Activated naive CD4-positive, alpha-beta T cell treated with anti-CD3 and anti-CD28 coated beads, Interleukin-2, amount 10 ng/mL, durations not matched to agents 7 days and 5 days (primary cell): ENCODE measurements around the gene AK8.

Source experiments
- CTCF ChIA-PET: fragments of 350-600 bp; sonication (Branson Sonifier 250); formaldehyde crosslinking; loops from one replicate; lab custom pipeline; 2021; ENCODE audit warnings: antibody characterized with exemption; lab: Charles Lee
- DNase-seq: peaks from one replicate; pipeline ENCODE4 v3.0.0-alpha.2; 2020
- H3K27ac Mint-ChIP-seq: one replicate; pipeline ENCODE4 v1.8.0; 2021; ENCODE audit warnings: mild to moderate bottlenecking, moderate library complexity, mixed read lengths
- H3K27me3 Mint-ChIP-seq: one replicate; pipeline ENCODE4 v1.8.0; 2021; ENCODE audit warnings: mild to moderate bottlenecking, mixed read lengths
- H3K36me3 Mint-ChIP-seq: one replicate; pipeline ENCODE4 v1.8.0; 2021; ENCODE audit warnings: mixed read lengths
- H3K4me1 Mint-ChIP-seq: one replicate; pipeline ENCODE4 v1.8.0; 2021; ENCODE audit warnings: mixed read lengths
- H3K4me3 Mint-ChIP-seq: one replicate; pipeline ENCODE4 v1.8.0; 2021; ENCODE audit warnings: mild to moderate bottlenecking, moderate library complexity, mixed read lengths
- H3K9me3 Mint-ChIP-seq: one replicate; pipeline ENCODE4 v1.8.0; 2021; ENCODE audit warnings: mixed read lengths

The AK8 gene

DNA sequence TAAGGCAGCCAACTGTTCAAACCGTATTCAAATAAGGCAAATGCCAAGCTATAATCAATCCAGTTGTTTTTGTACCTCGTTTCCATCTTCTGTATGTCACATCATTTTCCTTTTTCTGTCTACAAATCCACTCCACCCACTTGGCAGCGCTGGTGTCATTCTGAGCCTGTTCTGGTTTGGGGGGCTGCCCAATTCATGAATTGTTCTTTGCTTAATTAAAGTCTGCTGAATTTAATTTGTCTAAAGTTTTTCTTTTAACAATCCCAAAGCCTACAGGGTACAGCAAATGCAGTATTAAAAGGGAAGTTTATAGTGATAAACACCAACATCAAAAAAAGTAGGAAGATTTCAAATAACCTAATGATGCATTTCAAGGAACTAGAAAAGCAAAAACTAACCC is 114.5 kb downstream of the AK8 start:
- no peak overlapping the region for H3K4me3 Mint-ChIP-seq
- peaks cover 33% of the 10 kb centered on the region for H3K27me3 Mint-ChIP-seq
- CTCF ChIA-PET, result no interaction called here
- no peaks in the 10 kb centered on the region for H3K36me3 Mint-ChIP-seq
- H3K9me3 Mint-ChIP-seq, result no peaks in the 10 kb centered on the region
- H3K4me1 Mint-ChIP-seq, result peaks cover 7% of the 10 kb centered on the region
- DNase-seq, result no peak
- no peak overlapping the region for H3K27ac Mint-ChIP-seq

DNA sequence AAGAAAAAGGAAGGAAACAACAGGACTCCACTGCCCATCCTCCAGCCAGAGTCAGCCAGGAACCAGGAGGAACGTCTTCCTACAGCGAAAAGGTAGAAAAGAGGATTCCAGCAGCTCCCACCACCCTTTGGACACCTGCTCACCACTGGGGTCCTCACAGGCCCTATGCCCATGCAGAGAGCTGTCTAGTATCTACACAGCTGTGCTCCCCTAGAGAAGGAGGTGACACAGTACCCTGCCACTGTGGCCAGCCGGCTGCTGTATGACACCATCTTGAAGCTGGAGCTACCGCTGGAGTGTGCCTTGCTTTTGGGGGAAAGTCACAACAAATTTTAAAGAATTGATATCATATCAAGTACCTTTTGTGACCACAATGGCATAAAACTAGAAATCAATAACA is 115.2 kb downstream of the AK8 start:
- Mint-ChIP-seq H3K4me3 (no peak overlapping the region), H3K27ac (no peak overlapping the region), H3K27me3 (peaks cover 33% of the 10 kb centered on the region), H3K9me3 (no peaks in the 10 kb centered on the region), H3K36me3 (no peaks in the 10 kb centered on the region), H3K4me1 (peaks cover 3% of the 10 kb centered on the region)
- CTCF ChIA-PET, result no interaction called here
- no peak for DNase-seq

DNA sequence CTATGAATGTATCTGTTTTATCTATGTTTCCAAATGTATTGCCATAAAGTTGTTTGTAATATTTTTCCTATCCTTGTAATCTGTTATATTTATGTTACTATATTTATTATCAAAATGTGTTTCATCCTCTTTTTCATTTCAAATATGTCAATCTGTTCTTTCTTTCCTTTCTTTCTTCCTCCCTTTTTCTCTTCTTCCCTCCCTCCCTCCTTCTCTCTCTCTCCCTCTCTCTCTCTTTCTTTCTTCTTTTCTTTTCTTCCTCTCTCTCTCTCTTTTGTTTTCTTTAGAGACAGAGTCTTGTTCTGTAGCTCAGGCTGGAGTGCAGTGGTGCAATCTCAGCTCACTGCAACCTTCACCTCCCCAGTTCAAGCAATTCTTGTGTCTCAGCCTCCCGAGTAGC is 116.5 kb downstream of the AK8 start:
- DNase-seq, result no peak
- CTCF ChIA-PET, result no interaction called here
- H3K9me3 Mint-ChIP-seq, result no peaks in the 10 kb centered on the region
- H3K27ac Mint-ChIP-seq, result no peak overlapping the region
- no peaks in the 10 kb centered on the region for H3K36me3 Mint-ChIP-seq
- H3K4me3 Mint-ChIP-seq, result no peak overlapping the region
- H3K27me3 Mint-ChIP-seq, result peaks cover 33% of the 10 kb centered on the region
- H3K4me1 Mint-ChIP-seq, result no peaks in the 10 kb centered on the region

DNA sequence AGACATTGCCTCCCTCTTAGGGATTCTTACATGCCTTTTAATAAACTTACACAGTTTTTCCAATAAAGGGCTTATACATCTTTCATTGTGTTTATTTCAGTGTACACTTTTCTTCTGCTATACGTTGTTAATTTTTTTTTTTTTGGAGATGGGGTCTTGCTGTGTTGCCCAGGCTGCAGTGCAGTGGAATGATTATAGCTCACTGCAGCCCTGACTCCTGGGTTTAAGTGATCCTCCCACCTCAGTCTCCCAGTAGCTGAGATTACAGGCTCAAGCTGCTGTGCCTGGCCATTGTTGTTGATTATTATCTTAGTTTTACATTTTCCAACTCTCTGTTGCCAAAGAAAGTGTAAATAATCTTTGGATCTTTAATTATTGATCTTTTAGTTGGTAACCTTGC is 118.0 kb downstream of the AK8 start:
- Mint-ChIP-seq H3K36me3 (no peaks in the 10 kb centered on the region), H3K4me3 (no peak overlapping the region), H3K9me3 (no peaks in the 10 kb centered on the region), H3K4me1 (no peaks in the 10 kb centered on the region), H3K27ac (no peak overlapping the region), H3K27me3 (peaks cover 25% of the 10 kb centered on the region)
- DNase-seq, result no peak
- CTCF ChIA-PET, result no interaction called here

DNA sequence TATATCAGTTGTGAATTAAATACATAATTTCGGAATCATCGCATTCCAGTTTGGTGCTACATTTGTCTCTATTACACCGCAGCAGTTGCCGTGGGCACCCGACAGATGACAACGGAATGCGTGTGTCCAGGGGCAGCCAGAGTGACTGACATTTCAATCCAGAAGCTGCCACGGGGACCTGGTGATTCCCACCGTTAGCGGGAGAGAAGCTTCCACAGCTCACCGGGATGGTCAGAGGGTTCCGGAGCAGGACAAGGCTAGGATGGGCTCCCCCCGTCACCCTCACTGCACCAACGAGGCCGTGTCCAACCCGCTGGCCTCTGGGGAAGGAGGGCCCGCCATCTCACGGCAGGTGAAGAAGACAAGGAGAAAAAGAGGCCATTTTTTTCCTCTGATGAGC is 121.1 kb downstream of the AK8 start:
- H3K27me3 Mint-ChIP-seq, result peaks cover 32% of the 10 kb centered on the region
- CTCF ChIA-PET, result no interaction called here
- H3K27ac Mint-ChIP-seq, result no peak overlapping the region
- H3K36me3 Mint-ChIP-seq, result no peaks in the 10 kb centered on the region
- H3K4me3 Mint-ChIP-seq, result no peak overlapping the region
- no peaks in the 10 kb centered on the region for H3K9me3 Mint-ChIP-seq
- DNase-seq, result no peak
- H3K4me1 Mint-ChIP-seq, result no peaks in the 10 kb centered on the region

DNA sequence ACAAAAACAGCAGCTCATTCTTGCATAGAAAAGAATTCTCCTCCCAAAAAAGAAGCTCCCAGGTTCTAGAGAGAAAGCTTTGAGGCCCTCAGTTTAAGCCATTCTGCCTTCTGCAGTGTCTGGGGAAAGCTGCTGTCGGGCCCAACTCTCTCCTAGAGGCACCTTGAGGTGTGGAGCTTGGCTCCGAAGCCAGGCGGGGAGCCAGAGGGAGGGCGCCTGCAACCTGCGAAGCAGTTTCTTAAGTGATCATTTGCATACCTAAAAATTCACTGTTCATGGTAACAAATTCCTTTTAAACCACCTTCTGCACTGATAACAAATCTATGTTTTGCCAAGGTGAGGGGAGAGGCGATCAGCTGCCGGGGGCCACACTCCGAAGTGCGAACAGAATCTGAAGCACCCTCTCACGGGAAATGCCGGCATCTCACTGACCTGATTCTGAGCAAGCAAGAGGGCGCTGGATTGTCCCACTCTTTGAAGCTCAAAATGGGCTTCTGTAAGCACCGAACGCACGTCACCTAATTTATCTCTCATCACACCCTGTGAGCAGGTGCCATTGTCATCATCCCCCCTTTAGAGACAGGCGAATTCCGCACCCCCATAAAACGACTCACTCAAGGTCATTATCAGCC is 121.8 kb downstream of the AK8 start:
- Mint-ChIP-seq H3K27ac (no peak overlapping the region), H3K9me3 (no peaks in the 10 kb centered on the region), H3K27me3 (peaks cover 25% of the 10 kb centered on the region), H3K36me3 (no peaks in the 10 kb centered on the region), H3K4me1 (no peaks in the 10 kb centered on the region), H3K4me3 (no peak overlapping the region)
- CTCF ChIA-PET, result no interaction called here
- no peak for DNase-seq

DNA sequence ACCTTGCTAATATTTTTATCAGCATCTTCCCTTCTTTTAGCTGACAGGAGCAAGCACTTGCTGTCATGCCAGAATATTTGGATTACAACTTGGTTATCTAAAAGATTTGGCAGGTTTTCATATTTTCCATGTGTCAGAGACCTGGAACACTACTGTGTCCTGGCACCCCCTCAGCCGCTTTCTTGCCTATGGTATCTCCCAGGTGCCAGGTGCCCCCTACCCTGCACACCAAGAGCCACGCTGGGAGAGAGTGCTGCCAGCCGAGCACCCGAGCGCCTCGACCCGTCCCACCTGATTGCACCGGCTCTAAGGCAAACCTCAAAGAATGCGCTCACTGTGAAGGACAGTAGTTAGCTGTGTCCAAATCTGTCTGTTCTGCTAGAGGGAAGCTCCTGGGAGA is 123.0 kb downstream of the AK8 start:
- CTCF ChIA-PET, result interaction anchor here (0.6 kb wide), 1 partner anchor 270 kb away, joined by 3 read pairs; no protein-coding TSS in a partner anchor
- no peak for DNase-seq
- H3K4me3 Mint-ChIP-seq, result no peak overlapping the region
- no peaks in the 10 kb centered on the region for H3K9me3 Mint-ChIP-seq
- H3K36me3 Mint-ChIP-seq, result no peaks in the 10 kb centered on the region
- no peak overlapping the region for H3K27ac Mint-ChIP-seq
- peaks cover 22% of the 10 kb centered on the region for H3K27me3 Mint-ChIP-seq
- H3K4me1 Mint-ChIP-seq, result no peaks in the 10 kb centered on the region

DNA sequence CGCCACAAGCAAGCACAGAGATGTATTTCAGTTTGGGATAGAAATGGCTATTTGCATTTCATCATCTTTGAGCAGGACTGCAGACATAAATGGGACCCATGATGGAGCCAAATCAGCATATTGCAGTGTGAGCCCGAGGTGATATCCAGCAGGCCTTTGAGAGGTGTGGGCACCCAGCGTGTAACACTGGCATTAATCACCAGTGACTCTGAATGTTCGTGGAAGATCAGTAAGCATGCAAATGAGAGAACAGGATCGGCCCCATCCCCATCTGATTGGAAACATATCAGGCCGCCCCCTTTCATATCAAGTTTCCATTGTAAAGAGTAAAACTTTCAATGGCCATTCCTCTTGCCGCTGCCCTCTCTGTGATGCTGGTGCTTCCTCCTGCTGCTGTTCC is 123.8 kb downstream of the AK8 start:
- Mint-ChIP-seq H3K27me3 (peaks cover 22% of the 10 kb centered on the region), H3K36me3 (no peaks in the 10 kb centered on the region), H3K27ac (no peak overlapping the region)

DNA sequence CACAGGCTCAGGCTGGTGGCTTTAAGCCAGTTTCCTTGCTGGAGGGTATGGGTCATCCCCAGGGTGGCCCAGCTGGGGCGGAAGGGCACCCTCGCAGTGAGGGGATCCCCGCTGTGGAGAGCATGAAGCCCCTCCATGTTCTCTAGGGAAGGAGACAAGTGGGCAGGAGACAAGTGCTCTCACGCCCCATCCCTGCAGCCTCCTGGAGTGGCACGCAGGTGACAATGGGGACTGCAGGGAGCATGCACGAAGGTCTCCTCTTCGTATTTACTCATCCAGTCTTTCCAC is 124.5 kb downstream of the AK8 start:
- no peak for DNase-seq
- H3K9me3 Mint-ChIP-seq, result no peaks in the 10 kb centered on the region
- H3K36me3 Mint-ChIP-seq, result no peaks in the 10 kb centered on the region
- H3K4me1 Mint-ChIP-seq, result no peaks in the 10 kb centered on the region
- CTCF ChIA-PET, result no interaction called here
- no peak overlapping the region for H3K4me3 Mint-ChIP-seq
- peaks cover 17% of the 10 kb centered on the region for H3K27me3 Mint-ChIP-seq
- H3K27ac Mint-ChIP-seq, result no peak overlapping the region

More for the DNA sequence above, 123.8 kb downstream of the AK8 start:
- no peak for DNase-seq
- no peak overlapping the region for H3K4me3 Mint-ChIP-seq
- CTCF ChIA-PET, result no interaction called here
- H3K9me3 Mint-ChIP-seq, result no peaks in the 10 kb centered on the region
- no peaks in the 10 kb centered on the region for H3K4me1 Mint-ChIP-seq

DNA sequence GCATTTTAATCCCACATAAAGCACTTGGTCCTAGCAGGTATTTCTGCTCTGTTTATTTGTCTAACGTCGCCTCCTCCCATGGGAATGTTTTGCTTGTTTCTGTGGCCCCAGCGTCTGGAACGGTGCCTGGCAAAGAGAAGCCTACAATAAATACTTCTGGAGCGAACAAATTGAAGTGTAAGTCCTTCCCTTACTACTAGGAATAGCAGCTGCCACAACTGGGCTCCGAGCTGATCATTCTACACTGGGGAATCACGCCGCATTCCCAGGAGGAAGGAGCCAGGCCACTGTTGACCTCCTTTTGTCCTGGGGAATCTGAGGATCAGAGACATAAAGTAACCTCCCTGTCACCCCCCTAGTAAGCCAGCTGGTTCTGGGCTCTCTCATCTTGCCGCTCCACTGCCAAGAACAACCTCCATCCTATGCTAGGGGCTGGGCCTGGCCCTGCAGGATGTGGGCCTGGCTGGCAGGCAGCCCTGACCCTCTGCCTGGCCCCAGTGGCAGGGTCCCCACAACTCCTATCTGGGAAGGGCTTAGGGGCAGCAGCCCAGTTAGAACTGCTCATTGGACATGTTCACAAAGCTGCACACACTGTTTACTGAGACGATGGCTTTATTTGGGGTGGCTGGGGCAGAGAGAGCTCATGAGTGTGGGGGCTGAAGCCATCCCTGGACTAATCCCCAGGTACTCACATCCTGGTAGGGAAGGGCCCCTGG is 125.0 kb downstream of the AK8 start:
- H3K4me3 Mint-ChIP-seq, result no peak overlapping the region
- CTCF ChIA-PET, result no interaction called here
- no peak for DNase-seq
- no peak overlapping the region for H3K27ac Mint-ChIP-seq
- peaks cover 17% of the 10 kb centered on the region for H3K27me3 Mint-ChIP-seq
- no peaks in the 10 kb centered on the region for H3K4me1 Mint-ChIP-seq
- no peaks in the 10 kb centered on the region for H3K36me3 Mint-ChIP-seq
- no peaks in the 10 kb centered on the region for H3K9me3 Mint-ChIP-seq

DNA sequence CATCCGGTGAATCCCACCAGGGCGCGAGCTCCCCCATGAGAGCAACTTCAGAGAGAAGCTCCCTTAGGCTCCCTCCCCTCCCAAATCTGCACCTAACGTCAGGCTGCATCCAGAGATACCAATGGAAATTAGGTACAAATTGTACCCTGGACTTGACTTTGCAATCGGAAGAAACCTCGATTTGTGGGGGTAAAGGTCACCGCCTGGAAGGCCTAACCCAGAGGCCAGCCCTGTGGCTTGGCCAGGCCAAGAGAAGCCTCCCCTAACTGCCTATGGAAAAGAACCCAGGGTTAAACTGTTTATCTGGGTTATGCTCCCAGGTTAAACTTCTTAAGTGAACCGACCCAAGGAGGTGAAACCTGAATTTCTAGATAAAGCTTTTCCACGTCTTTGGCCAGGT is 127.4 kb downstream of the AK8 start:
- Mint-ChIP-seq H3K4me3 (no peak overlapping the region), H3K27ac (no peak overlapping the region), H3K27me3 (peaks cover 27% of the 10 kb centered on the region), H3K4me1 (no peaks in the 10 kb centered on the region), H3K9me3 (no peaks in the 10 kb centered on the region), H3K36me3 (no peaks in the 10 kb centered on the region)
- CTCF ChIA-PET, result no interaction called here
- DNase-seq, result no peak

DNA sequence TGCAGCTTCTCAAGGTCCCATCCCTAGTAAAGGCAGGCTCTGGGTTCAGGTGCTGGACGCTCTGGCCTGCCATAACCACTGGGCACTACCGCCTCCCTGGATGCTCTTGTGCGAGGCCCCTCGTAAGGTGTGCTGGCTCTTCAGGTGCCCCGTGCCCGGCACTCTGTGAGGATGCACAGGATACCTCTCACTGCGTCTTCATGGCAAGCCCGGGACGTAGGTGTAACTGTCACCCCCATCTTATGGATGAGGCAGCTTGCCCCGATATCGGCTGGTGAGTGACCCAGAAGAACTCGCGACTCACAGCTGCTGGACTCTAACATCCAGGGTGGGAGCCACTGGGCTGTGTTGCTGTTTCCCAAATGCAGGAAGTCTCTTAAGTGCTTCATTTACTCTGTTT is 128.8 kb downstream of the AK8 start:
- H3K36me3 Mint-ChIP-seq, result no peaks in the 10 kb centered on the region
- H3K4me3 Mint-ChIP-seq, result no peak overlapping the region
- H3K27me3 Mint-ChIP-seq, result peaks cover 41% of the 10 kb centered on the region
- H3K4me1 Mint-ChIP-seq, result no peaks in the 10 kb centered on the region
- H3K9me3 Mint-ChIP-seq, result no peaks in the 10 kb centered on the region
- CTCF ChIA-PET, result no interaction called here
- no peak overlapping the region for H3K27ac Mint-ChIP-seq
- no peak for DNase-seq

DNA sequence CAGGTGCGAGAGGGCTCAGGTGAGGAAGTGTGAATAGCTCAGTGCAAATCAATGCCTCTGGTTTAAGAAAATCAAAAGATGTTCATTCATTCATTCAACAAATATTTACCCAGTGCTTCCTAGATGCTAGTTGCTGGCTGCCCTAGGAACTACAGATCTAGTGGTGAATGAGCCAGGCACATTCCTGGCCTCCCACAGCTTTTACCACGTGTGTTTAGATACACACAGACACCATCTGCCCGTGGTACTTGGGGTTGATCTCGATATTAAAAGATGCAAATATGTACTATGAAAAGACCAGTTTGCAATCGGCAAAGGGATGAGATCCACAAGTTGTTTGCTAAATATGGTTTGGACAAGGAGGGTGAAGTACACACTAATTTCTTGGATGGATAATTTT is 129.6 kb downstream of the AK8 start:
- H3K4me3 Mint-ChIP-seq, result no peak overlapping the region
- H3K9me3 Mint-ChIP-seq, result no peaks in the 10 kb centered on the region
- no peaks in the 10 kb centered on the region for H3K4me1 Mint-ChIP-seq
- no peak overlapping the region for H3K27ac Mint-ChIP-seq
- no peak for DNase-seq
- H3K27me3 Mint-ChIP-seq, result peaks cover 44% of the 10 kb centered on the region
- no peaks in the 10 kb centered on the region for H3K36me3 Mint-ChIP-seq
- CTCF ChIA-PET, result no interaction called here

DNA sequence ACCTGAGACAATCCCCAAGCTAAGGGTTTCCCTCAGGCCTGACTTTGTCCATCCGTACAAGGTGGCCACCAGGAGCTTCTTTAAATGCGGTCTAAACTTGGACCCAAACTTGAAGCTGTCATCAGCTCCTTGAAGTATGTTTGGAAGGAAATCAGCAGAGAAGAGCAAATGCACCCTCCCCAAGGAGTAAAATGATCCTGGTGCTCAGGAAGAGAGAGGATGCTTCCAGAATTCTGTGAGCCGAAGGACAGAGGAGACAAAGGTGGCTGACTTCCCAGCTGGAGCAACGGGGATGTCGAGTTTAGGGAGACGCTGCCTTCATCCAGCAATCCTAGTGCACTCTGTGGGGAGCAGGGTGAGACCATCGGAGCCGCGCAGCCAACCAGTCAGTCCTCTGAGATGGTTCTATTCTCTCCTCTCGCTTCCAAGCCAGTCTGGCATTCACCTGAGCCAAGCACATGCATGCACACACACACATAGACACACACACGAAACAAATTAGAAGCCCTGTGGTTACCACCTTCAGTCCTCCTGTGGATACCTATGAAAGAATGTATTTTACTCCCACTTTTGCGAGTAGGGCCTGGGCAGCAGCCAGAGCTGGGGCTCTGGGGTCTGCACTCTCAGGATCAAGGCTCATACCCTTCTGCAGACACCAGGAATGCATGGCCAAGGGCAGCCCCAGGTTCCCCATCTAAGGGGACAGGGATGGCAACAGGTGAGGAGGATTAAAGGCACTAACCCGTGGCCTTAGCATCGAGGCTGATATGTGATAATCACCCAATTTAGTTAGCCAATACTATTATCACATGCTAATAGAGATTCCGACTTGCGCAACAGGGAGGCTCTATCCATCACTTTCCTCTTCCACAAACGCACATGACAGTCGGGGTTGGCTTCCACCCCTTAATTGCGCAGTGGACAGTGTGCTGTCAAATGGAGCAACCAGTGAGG is 132.1 kb downstream of the AK8 start:
- no peaks in the 10 kb centered on the region for H3K4me1 Mint-ChIP-seq
- H3K27me3 Mint-ChIP-seq, result peaks cover 45% of the 10 kb centered on the region
- no peak overlapping the region for H3K4me3 Mint-ChIP-seq
- H3K36me3 Mint-ChIP-seq, result no peaks in the 10 kb centered on the region
- H3K9me3 Mint-ChIP-seq, result no peaks in the 10 kb centered on the region
- CTCF ChIA-PET, result no interaction called here
- no peak overlapping the region for H3K27ac Mint-ChIP-seq
- no peak for DNase-seq
